GF-D8 (cell line): ENCODE results near the gene STOX2.

Source experiments
- DNase-seq: peaks from one replicate; lab custom pipeline; 2025; lab: John Stamatoyannopoulos, UW

The STOX2 gene

DNA sequence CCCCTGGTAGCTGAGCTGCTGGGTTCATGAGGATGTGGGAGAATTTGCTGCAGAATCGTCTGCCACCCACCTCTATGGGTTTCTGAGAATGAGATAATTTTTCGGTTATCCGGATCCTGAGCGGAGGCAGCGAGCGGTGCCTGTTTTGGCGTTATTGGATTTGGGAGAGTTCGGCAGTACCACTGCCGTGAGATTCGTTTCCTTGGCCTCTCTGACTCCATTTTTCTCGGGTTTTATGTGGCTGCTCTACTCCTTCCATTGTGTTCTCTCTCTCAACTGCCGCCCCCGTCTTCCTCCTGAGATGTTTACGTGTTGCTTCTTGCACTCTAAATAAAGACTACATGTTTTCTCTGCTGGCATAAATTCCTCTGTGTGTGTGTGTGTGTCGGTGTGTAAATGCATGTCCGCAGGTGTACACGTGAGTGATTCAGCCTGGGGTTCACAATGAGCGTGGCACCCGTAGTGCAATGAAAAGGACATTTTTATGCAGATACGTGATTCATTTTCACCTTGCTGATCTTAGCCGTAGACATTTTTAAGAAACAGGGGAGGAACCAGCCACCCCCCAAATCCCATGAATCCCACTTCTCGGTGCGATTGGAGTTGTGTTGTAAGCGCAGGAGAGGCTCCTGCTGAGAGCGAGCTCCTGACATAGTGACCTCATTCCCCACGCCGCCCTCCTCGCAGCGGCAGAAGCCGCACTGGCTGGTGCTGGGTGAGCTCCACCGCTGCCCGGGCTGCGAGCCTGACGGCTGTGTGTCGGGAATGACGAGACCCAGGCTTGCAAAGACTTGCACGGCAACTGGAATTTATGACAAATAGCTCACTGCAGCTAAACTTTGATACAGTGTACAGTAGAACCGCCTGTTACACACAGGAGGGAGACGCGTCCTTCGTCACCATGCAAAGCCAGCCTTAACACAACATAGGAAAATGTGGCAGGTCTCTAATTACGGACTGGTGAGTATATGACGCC is 82.2 kb downstream of the STOX2 start:
- DNase-seq, result no peak

DNA sequence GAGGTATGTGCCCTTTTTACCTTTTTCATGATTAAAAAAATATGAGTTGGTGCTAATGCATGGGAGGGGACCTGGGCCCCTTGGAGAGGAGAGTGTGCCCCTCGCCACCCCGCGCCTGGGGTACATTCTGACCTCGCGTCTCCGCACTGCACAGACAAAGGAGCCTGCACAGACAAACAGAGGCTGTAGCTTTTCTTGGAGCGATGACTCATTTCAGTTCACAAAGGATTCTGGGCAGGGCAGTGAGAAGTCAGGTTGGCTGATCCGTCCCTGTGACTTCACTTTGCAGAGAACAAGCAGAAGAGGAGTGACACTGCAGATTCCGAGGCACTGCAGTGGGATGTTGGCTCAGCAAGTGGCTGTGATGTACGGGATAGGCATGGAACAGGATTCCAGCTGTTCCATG is 82.9 kb downstream of the STOX2 start:
- DNase-seq, result no peak

DNA sequence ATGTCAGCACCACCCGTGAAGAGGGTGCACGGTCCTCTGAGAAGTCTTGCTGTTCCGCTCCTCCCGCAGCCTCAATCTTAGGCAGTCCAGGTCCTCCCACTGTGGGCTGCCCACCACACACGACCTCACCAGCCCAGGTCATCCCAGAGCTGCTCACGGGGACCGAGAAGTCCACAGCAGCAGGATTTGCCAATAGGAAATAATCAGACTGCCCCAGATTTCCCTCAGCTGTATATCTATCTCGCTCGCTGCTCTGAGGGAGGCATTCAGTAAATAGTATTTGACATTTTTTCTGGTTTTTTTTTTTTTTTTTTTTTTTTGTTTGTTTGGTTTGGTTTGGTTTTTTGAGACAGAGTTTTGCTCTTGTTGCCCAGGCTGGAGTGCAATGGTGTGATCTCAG is 83.8 kb downstream of the STOX2 start:
- DNase-seq, result no peak

DNA sequence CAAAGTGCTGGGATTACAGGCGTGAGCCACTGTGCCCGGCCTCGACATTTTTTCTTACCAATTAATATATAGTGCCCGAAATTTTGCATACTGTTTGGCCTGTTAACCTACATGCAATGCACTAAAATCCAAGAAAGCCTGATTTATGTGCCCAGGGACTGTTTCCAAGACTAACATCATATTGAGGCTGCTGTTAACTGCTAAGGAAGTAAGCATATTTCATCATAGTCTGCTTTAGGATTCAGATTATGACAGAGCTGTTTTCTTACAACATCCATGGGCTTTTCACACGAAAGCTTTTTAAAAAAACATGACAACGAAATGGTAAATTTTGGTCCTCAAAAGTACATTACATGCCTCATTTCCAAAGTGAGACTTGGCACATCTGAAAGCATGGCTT is 84.4 kb downstream of the STOX2 start:
- DNase-seq, result peak; percentile 34

DNA sequence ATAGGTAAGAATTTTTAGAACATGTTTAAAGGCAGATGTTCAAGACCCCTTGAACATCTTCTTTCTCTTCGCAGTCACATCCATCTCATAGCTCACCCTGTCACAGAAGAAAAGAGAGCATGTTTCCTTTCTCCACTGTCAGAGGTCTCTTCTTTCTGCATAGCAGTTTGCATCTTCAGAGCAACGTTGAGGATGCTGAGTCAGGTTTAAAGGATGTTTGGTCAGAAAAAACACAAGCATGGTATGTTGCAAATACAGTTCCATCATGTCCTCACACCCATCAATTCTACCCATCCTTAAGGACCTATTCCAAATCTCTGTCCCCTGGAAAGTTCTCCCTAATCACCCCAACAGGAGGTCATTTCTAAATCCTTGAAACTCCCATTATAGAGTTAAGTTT is 84.8 kb downstream of the STOX2 start:
- DNase-seq, result no peak

DNA sequence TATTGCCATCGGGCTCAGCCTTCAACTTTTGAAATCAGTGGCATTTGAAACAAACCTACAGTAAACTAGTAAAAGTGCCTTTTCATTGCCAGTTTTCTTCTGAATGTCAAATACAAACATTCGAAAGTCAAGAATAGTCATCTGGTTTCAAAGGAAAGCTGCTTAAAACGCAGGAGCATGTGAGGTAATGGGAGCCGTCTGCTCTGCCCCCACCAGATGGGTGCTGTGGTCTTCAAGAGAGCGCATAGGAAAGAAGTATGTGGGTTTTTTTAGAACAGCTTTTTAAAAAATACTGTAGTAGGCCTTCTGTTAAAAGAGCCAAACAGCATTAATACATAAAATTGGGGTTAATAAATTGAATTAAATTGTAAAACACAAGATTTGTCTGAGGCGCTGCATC is 88.6 kb downstream of the STOX2 start:
- no peak for DNase-seq

DNA sequence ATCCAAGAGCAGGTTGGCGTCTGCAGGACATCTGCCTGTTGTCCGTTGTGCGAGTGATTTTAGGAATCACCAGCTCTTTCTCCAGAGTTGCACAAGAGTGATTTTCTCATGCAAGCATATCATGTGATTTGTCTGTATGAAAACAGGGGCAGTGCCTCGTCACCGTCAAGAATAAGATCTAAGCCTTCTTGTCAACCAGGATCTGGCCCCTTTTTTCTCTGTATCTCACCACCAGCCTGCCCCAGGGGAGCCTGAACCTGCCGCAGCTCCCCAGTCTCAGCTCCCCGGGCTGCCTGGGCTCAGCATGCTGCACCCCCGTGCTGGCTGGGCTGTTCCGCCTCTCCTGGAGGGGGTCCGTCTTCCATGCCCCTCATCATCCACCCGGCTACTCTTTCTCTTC is 90.5 kb downstream of the STOX2 start:
- no peak for DNase-seq

DNA sequence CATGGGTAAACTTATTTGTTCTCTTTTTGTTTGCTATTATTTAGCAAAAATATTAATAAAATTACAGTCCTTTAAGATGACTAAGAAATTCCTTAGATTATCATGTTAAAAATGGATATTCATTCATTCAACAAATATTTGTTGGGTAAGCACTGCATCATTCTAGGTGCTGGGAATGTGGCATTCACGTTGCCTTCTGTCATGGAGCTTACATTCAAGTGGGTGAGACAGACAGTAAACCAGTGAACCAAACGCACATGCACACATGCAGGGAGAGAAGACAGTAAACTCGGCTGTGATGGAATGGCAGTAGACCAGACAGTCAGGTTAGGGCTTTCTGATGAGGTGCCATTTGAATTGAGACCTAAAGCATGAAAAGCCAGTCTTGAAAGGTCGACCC is 91.8 kb downstream of the STOX2 start:
- no peak for DNase-seq

DNA sequence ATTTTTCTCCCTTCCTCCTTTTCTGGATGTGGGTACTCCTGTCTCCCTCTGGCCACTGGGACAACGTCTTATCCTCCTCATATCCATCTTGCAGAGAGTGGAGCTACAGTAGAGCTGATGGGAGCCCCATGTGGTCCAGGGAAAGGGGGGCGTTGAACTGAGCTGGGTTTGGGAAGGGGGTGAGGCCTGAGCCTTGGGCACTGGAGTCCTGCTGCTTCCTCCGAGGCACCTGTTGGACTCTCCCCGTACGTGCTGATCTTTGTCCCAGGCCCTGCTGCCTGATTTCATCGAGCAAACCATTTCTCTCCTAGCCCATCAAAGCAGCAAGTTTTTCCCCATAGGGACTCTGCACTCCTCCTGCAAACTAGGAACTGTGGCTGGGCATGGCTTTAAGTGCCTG is 94.3 kb downstream of the STOX2 start:
- DNase-seq, result no peak

DNA sequence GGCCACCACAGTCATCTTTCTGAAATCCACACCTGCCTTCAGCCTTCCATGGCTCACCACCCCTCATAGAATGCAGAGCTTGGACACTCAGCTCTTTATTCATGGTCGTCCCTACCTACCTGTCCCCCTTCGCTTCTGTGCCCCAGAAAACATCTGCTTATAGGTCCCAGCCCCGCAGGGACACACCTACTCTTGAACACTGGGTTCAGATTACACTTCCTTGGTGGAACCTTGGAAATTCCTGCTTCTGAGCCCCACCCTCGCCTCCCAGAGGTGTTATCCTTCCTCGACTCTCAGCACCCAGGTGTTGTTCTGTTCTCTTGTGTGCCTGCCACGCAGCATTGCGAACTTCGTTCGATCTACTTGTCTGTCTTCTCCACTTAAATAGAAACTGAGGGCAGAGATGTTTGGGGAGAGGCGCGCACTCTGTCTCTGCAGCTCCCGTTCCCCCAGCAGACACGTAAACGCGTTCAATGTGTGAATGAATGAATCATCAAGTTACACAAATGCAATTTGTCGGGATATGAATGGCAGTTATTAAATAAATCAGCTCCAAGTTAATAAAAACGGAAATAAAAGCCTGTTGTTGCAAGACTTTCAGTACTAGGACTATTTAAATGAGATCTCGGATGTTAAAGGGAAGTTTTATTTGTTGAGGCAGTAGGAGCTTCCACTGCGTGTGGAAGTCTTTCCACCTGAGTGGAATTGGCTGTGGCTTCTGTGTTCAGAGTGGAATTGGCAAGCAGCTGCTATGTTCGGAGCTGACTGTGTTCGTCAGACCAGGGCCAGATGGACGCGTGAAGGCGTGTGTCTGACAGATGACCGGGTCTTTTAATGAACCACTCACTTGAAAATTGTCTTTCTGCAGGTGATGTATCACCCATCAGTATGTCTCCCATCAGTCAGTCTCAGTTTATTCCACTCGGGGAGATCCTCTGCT is 95.6 kb downstream of the STOX2 start:
- DNase-seq, result no peak

DNA sequence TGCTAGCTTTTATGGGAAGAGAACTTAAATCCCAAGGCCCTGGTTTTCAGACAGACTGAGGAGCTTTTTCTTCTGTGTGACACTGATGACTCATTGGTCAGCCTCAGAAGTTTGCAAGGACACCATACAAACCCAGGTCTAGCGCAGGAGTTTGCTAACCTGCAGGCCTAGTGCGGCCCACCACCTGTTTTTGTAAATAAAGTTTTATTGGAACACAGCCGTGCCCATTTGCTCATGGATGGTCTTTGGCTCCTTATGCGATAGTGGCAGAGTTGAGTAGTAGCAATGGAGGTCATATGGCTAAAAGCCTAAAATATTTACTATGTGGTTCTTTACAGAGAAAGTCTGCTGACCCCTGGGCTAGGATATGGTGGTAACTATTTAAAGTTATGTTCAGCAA is 98.3 kb downstream of the STOX2 start:
- DNase-seq, result no peak

DNA sequence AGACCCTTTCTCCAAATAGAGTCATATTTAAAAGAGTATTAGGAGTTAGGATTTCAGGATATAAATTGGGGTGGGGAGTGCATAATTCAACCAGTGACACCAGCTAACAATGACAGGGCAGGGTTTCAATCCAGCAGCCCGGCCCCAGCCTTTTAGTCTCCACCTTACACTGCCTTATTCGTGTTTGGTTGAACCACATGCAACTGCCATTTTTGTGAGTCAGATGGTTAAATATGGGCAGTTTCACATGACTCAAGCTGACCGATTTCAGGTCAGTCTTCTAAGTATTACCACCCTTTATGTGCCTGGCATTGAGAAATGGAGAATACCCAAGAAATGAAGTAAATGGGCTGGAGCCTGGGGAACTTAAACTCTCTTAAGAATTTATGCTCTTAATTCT is 102.8 kb downstream of the STOX2 start:
- no peak for DNase-seq

DNA sequence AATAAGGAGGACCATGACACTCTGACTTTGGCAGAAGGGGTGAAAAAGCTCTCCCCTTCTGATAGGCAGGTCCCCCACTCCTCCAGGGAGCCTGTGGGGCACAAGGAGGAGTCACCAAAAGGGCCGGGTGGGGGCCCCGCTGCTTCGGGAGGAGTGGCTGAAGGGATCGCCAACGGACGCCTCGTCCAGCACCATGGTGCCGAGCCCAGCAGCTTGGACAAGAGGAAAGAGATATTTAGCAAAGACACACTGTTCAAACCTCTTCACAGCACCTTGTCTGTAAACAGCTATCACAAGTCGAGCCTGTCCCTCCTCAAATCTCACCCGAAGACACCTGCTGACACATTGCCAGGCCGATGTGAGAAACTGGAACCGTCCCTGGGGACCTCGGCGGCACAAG is 105.6 kb downstream of the STOX2 start:
- no peak for DNase-seq

DNA sequence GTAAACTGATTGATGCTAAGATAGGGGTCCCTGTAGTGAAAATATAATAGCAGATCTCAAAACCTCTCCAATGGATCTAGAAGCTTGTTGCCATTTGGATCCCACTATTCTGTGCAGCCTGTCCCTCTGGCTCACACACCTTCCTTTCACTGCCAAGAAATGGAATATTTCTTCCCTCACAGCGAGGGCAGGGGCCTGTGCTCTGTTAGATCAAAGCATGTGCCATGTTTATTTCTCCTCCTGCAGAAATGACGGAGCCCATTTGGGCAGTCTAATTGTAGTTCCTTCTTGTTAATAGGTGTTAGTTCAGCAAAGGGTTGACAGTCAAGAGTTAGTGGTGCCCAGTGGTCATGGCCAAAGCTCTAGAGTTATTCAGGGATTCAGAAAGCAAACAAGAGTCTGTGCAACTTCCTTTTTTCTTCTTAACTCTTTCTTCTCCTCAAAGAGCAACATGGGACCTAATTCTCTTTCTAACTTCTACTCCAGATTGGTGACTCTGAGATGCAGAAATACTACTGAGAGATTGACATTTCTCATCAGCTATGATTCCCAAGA is 106.8 kb downstream of the STOX2 start:
- no peak for DNase-seq

DNA sequence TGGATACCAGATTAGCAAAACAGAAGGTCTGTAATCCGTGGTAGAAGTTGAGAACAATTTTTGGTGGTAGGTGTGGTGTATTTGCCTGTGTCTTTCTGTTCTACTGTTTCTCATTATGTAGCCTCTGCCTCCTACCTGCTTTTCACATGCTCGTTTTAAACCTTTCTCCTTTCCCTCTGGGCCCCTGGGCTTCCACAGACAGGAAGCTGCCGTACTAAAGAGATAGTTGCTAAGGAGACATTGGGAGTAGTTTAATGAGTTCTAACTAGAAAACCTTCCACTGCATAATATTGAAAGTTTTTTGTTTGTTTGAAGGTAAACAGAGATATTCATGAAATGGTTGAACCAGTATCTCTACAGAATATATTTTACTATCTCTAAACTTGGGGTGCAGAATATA is 107.8 kb downstream of the STOX2 start:
- DNase-seq, result no peak

DNA sequence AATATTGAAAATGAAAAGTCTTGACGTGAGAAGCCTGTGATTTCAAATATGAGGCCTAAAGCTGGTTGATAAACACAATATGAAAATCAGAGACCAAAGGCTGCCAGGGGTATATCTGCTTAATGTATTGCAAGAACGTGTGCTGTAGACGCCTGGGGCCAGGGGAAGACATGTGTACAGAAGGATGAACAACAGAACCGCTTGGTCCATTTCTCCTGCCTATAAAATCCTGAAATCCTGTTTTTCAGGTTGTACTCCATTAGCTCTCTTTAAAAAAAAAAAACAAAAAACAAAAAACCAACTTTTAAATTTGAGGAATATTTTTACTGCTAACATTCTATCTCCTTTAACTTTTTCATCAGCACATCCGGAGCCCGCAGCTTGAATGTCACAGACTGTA is 109.2 kb downstream of the STOX2 start:
- no peak for DNase-seq

DNA sequence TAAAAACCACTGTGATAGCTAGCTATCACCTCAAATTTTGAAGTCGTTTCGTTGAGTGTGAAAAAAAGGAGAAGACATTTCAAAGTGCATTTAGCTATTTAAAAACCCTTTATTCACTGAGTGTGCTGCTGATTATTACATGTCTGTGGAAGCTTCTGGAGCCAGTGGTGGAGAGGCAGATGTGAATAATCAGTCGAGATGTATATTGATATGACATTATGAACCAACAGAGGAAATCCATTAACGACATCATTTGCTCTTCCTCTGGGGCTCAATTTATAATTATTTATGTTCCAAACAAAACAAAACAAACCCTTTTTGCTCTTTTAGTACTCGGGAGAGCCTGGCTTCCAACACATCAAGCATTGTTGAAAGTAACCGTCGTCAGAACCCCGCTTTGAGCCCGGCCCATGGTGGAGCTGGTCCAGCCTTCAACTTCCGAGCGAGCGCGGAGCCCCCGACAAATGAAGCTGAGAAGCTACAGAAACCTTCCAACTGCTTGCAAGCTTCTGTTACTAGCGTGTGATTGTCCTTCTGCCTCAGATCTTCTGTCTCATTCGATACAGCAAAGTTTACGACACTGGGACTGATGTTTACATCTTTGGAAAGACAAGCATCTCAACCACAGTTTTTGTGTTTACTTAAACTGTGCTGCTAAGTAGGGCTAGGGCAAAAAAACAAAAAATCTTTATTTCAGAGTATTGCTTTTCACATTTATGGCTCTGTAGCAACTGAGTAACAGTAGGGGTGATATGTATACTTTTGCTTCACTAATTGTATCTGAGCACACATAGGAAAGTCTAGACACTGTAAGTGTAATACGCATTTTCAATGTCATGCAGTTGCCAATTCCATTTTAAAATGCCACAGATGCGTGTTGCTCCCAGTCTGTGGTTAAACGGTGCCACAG is 111.9 kb downstream of the STOX2 start:
- DNase-seq, result no peak

DNA sequence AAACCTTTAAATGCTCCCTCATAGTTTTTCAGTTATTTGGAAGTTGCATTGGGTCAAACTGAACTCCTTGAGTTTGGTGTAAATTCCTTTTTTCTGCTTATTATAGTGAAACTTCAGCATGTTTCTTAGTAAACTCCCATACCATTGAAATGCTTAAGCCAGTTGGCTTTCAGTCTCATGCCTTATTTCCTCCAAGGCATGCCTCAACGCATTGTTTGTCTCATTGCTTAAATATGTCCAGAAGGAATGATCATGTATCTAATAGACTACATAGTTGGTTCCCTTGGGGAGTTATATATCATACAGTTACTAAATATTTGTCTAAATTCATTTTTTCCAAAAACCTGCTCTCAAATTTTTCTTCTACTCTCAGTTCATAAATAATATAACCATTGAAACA is 114.0 kb downstream of the STOX2 start:
- DNase-seq, result no peak

DNA sequence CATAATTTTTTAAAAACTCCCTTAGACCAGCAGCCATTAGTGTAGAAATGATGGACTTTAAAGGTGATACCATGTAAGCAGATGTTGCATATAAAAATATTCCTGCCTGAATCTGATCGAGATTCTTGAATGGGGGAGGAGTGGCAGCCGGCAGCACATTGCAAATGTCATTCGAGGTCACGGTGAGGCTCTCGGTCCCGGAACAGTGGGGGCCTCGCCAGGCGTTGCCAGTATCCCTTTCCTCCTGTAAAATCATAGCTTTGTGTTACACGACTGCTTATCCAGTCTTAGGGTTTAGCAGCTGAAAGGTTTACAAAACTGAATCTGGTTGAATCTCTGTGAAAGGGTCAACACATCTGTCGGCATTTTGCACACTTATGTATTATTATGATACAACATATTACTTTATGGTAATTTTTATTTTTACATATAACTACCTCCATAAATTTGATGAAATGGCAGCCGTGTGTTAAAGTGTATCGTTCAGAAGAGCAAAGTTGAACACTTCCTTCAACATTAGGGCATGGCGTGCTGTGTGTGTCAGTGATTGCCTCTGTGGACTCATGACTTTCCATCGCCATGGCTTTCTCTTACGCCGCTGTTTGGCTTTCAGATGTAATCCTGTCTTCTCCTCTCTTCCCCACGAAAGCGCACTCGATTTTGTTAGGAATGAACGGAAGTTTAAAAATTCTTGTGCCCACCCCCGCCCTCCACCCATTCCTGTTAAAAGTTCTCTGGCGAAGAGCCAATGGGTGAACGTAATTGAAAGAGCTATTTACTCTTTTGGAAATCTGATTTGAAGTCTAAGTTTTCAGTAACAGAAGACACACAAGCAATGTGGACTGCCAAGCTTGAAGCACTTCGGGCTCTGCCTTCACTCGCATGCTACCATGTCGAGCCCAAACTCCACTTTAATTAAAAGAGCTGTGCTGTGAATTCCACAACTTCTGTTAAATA is 114.8 kb downstream of the STOX2 start:
- no peak for DNase-seq

DNA sequence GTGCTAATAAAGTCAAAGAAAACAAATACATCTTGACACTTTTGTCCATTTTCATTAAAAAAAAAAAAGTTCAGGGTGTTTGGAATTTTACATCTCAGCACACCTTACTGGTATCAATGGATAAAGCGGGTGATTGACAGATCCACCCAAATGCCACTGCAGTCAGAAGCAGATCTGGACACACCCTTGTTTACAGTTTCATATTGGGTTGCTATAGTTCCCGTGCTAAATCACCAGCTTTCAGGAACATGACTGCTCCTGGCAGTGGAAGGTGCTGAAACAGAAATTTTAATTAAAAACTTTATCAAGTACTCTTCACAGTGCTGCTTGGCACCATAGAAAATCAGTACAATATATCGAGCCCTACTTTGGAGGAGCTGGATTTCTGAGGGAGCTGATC is 116.3 kb downstream of the STOX2 start:
- DNase-seq, result no peak
